IPS DF 6.9 (cell line): ENCODE data around the gene SEMA4D.
"Not testable (repeated sequence)": the region's sequence is repeated elsewhere in the genome, so short reads cannot be mapped to it uniquely, and the experiment has no call there.

ENCODE experiments used
- DNase-seq: peaks from one replicate; pipeline ENCODE4 v3.0.0-alpha.2; 2013; ENCODE audit warnings: low read depth, low spot score
- H3K27ac ChIP-seq: one replicate; pipeline ENCODE4 v1.5.1; 2013; ENCODE audit warnings: low read length, control low read depth
- H3K27me3 ChIP-seq: 2 replicates; pipeline ENCODE4 v1.6.1; 2013; ENCODE audit warnings: mild to moderate bottlenecking, low read length; ENCODE audit not compliant: control insufficient read depth, insufficient read depth
- H3K36me3 ChIP-seq: 2 replicates; pipeline ENCODE4 v1.6.1; 2013; ENCODE audit warnings: low read length; ENCODE audit not compliant: control insufficient read depth, insufficient read depth
- H3K4me1 ChIP-seq: 2 replicates; pipeline ENCODE4 v1.6.1; 2013; ENCODE audit warnings: low read length; ENCODE audit not compliant: control insufficient read depth, insufficient read depth
- H3K4me3 ChIP-seq: 2 replicates; pipeline ENCODE4 v1.5.1; 2013; ENCODE audit warnings: mild to moderate bottlenecking, low read length
- H3K9me3 ChIP-seq: 2 replicates; pipeline ENCODE4 v1.6.1; 2013; ENCODE audit warnings: low read length, inconsistent platforms; ENCODE audit not compliant: control insufficient read depth, insufficient read depth
- WGBS: extraction: QIAGEN DNeasy Blood & Tissue Kit; methylation state at CpG from one replicate; pipeline ENCODE4 v1.1.7; 2013; ENCODE audit warnings: mixed read lengths, missing lambda C conversion rate; ENCODE audit not compliant: insufficient read length, insufficient coverage; 5-methylcytosine and 5-hydroxymethylcytosine counted together

Gene SEMA4D

DNA sequence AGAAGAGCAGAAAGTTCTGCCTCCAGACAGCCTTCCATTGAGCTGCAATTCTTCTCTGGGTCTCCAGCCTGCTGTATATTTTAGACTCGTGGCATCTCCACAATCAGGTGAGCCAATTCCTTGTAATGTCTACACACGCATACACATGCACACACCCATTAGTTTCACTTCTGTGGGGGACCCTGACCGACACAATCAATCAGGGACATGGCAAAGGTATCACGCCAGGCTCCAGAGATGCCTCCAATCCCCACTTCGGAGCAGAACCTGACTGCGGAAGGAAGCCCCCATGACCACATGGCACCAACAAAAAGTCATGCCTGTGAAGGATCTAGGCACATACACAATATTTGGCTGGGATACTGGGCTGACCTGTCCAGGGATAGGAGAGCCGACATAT lies 21.4 kb downstream of the SEMA4D start:
- Histone ChIP-seq H3K27me3 (no peaks in the 10 kb centered on the region), H3K27ac (no peak overlapping the region), H3K4me3 (no peak overlapping the region), H3K9me3 (no peaks in the 10 kb centered on the region), H3K36me3 (no peaks in the 10 kb centered on the region), H3K4me1 (no peaks in the 10 kb centered on the region)
- no peak for DNase-seq
- no CpG with 5 or more reads among the region's 7 CpGs for WGBS

DNA sequence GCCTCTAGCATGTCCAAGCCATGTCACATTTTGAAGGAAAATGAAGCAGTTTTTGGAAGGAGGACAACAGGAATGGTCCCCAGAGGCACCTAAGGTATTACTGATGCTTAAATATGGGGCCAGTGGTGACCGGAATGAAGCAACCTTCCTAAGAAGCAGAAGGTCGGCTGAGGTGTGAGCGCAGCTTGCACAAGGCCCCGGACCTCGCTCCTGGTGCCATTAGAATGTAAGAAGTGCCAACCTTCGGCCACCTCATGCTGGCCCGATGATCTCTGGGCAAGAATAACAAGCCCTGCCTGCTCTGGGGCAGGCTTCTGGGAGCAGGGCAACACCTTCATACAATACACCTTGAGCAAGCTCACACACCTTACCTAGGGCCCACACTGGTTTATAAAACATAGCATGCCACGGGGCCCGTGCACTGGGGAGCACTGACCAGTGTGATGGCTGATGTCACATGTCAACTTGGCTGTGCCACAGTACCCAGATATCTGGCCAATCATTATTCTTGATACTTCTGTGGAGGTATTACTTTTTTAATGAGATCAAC lies 21.9 kb downstream of the SEMA4D start:
- H3K36me3 ChIP-seq, result no peaks in the 10 kb centered on the region
- no peaks in the 10 kb centered on the region for H3K27me3 ChIP-seq
- H3K9me3 ChIP-seq, result no peaks in the 10 kb centered on the region
- DNase-seq, result no peak
- no peak overlapping the region for H3K4me3 ChIP-seq
- no CpG with 5 or more reads among the region's 9 CpGs for WGBS
- no peak overlapping the region for H3K27ac ChIP-seq
- 0 out of 2 replicates have a peak, but pooled peaks cover 1% of the 10 kb centered on the region for H3K4me1 ChIP-seq

DNA sequence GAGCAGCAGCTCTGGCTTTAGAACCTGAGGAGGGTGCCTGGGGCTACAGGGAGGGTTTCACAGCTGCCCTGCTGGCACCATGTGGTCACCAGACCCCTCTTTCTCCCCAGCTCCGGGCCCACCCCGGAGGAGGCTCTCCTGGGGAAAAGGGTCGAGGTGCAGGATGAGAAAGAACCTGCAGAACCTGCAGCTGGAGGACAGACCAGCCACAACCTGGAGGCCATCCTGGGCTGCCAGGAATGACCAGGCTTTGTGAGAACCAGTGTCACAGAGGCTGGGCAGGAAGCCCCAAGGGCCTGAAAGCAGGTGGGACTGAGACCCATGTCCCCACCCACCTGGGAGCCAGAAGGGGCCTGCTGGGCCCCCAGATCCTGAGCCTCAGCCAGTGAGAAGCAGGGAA lies 23.0 kb downstream of the SEMA4D start:
- Histone ChIP-seq H3K4me1 (0 out of 2 replicates have a peak, but pooled peaks cover 1% of the 10 kb centered on the region), H3K9me3 (no peaks in the 10 kb centered on the region), H3K4me3 (no peak overlapping the region), H3K27me3 (no peaks in the 10 kb centered on the region), H3K27ac (no peak overlapping the region), H3K36me3 (no peaks in the 10 kb centered on the region)
- no peak for DNase-seq
- WGBS, result no CpG with 5 or more reads among the region's 3 CpGs

DNA sequence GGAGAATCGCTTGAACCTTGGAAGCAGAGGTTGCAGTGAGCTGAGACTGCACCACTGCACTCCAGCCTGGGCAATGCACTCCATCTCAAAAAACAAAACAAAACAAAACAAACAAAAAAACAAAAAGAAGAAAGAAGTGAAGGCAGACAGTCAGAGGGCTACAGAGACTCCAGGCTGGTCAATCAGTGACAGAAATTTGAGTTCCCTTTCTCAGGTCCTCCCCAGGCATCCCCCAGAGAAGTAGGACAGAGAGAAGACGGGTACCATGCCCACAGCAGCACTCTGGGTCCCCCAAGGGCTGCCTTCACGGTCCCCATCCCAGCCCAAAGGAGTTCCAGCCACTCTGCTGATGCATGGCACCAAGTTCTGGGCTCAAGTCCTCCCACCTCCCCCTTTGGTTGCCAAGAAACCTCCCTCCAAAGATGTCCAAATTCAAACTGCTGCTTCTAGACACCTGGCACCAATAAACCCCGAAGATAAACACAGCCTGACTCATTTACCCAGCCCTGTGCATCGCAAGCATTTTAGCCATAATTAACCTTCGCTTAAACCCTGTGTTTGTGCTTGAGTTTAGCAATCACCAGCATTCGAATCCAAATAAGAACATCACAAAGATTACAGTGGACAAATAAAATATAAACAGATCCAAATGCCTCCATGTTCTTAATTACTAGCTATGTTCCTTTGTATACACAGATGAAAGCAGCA lies 24.0 kb downstream of the SEMA4D start:
- no CpG with 5 or more reads among the region's 7 CpGs for WGBS
- Histone ChIP-seq H3K27ac (no peak overlapping the region), H3K4me1 (peaks cover 3% of the 10 kb centered on the region; the same call in 1 of the 2 replicates), H3K4me3 (no peak overlapping the region), H3K36me3 (no peaks in the 10 kb centered on the region), H3K27me3 (no peaks in the 10 kb centered on the region), H3K9me3 (no peaks in the 10 kb centered on the region)
- no peak for DNase-seq

DNA sequence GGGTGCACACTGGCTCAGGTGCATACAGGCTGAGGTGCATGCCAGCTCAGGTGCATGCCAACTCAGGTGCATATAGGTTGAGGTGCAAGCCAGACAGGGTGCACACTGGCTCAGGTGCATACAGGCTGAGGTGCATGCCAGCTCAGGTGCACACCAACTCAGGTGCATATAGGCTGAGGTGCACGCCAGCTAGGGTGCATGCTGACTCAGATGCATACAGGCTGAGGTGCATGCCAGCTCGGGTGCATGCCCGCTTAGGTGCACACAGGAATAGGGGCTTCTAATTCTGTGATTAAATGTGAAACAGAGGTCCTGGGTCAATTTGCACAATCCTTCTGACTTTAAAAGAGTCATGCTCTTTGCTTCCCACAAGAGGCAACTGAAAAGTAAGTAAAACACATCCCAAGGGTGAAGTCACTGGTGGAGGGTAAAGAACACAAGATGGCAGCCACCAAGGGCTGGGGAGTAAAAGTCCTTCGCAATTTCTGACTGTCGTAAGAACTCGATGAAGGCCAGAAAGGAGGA lies 26.1 kb downstream of the SEMA4D start:
- DNase-seq, H3K9me3 ChIP-seq, H3K4me3 ChIP-seq, H3K36me3 ChIP-seq, H3K27ac ChIP-seq, H3K27me3 ChIP-seq: not testable (repeated sequence)
- peaks cover 13% of the 10 kb centered on the region for H3K4me1 ChIP-seq
- WGBS, result no CpG with 5 or more reads among the region's 6 CpGs

DNA sequence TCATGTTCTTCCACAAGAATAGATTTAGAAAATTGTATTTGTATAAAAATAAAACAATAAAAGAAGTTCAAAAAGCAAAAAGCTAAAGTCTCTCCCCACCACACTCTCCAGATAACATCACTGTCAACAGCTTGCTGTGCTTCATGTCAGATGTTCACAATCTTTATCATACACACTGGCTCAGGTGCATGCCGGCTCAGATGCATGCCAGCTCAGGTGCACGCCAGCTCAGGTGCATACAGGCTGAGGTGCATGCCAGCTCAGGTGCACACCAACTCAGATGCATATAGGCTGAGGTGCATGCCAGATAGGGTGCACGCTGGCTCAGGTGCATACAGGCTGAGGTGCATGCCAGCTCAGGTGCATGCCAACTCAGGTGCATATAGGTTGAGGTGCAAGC lies 26.5 kb downstream of the SEMA4D start:
- Histone ChIP-seq H3K4me3 (no peak overlapping the region), H3K27ac (no peak overlapping the region), H3K27me3 (no peaks in the 10 kb centered on the region), H3K9me3 (no peaks in the 10 kb centered on the region), H3K36me3 (no peaks in the 10 kb centered on the region), H3K4me1 (peaks cover 15% of the 10 kb centered on the region)
- no CpG with 5 or more reads among the region's 3 CpGs for WGBS
- no peak for DNase-seq

DNA sequence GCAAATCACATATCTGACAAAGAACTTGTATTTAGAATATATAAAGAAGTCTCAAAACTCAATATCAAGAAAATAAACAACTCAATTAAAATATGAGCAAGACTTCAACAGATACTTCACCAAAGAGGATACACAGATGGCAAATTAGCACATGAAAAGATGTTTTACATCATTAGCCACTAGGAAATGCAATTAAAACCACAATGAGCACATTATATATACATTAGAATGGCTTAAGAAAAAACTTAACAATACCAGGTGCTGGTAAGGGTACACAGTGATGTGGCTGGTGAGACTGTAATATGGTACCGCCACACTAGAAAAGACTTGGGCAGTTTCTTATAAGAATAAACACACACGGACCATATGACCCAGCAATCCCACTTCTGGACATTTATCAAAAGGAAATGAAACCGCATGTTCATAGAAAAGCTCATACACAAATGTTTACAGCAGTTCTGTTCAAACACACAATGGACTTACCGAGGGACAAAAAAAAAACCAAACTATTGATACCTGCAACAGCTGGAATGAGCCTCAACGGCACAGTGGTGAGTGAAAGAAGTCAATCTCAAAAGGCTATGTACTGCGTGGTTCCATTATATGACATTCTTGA lies 27.6 kb downstream of the SEMA4D start:
- peaks cover 21% of the 10 kb centered on the region for H3K4me1 ChIP-seq
- H3K27me3 ChIP-seq, result no peaks in the 10 kb centered on the region
- DNase-seq, result no peak
- H3K9me3 ChIP-seq, result no peaks in the 10 kb centered on the region
- no CpG with 5 or more reads among the region's 6 CpGs for WGBS
- H3K4me3 ChIP-seq, result no peak overlapping the region
- H3K27ac ChIP-seq, result no peak overlapping the region
- H3K36me3 ChIP-seq, result no peaks in the 10 kb centered on the region

DNA sequence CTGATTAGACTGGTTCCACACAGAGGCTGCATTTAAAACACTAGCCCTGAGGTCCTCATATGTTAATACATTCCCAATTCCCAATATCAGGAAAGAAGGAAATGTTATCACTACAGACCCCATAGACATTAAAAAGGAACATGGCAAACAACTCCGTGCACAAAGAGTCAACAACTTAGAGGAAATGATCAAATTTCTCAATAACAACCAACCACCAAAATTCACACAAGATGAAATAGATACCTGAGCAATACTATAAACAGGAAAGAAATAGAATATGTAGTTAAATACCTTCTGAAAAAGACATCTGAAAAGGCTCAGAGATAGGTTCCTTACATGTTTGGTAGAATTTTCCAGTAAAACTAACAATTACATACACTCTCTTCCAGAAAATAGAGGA lies 28.9 kb downstream of the SEMA4D start:
- H3K27me3 ChIP-seq, result no peaks in the 10 kb centered on the region
- no CpG with 5 or more reads among the region's 1 CpG for WGBS
- no peak overlapping the region for H3K27ac ChIP-seq
- H3K4me3 ChIP-seq, result no peak overlapping the region
- H3K9me3 ChIP-seq, result no peaks in the 10 kb centered on the region
- DNase-seq, result no peak
- H3K36me3 ChIP-seq, result no peaks in the 10 kb centered on the region
- peaks cover 21% of the 10 kb centered on the region for H3K4me1 ChIP-seq

DNA sequence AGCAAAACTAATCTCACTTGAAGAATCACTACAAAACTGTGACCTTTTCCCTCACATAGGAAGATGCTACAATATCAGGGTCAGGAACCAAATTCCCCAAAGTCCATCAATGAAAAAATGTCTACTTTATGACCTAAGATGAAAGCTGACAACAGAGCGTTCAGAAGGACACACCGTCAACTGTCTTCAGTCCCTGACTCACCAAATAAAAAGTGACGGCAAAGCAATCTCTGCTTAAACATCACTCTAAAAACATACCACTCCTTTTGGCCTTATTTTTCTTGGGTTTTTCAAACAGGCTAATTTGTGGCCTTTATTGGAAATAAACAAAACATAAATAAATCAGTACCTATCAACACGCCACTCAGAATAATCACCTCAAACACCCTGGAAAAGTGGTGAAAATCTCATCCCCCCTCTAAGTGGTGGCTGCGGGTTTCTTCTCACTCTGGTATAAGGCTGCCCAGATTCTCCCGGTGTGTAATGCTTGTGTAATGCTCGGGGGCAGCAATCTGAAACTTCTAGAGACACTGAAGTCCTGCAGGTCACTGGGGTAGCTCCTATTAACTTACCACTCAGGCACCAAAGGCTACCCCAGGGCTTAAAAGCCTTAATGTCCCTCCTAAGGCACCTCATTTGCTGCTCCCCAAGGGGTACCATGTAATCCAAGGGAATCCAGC lies 29.5 kb downstream of the SEMA4D start:
- Histone ChIP-seq H3K9me3 (no peaks in the 10 kb centered on the region), H3K4me1 (peaks cover 21% of the 10 kb centered on the region), H3K4me3 (no peak overlapping the region), H3K27me3 (no peaks in the 10 kb centered on the region), H3K27ac (no peak overlapping the region), H3K36me3 (no peaks in the 10 kb centered on the region)
- no peak for DNase-seq
- no CpG with 5 or more reads among the region's 7 CpGs for WGBS

DNA sequence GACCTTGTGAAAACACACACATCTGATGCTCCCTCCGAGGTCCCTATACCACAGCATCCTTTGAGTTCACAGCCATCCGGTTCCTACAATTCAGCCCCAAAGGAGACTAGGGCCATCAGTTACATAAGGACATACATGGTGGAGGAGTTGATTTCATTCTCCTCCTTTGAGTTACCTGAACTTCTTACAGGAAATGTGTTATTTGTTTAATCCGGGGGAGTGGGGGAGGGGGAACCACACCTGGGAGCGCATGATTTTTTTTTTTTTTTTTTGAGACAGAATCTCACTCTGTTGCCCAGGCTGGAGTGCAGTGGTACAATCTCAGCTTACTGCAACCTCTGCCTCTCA lies 30.7 kb downstream of the SEMA4D start:
- no CpG with 5 or more reads among the region's 4 CpGs for WGBS
- H3K27ac ChIP-seq, result no peak overlapping the region
- DNase-seq, result no peak
- H3K9me3 ChIP-seq, result no peaks in the 10 kb centered on the region
- no peaks in the 10 kb centered on the region for H3K36me3 ChIP-seq
- H3K27me3 ChIP-seq, result no peaks in the 10 kb centered on the region
- peaks cover 21% of the 10 kb centered on the region for H3K4me1 ChIP-seq
- H3K4me3 ChIP-seq, result no peak overlapping the region
